Anterior cingulate cortex (tissue), 58 donors: ENCODE measurements around the gene ACTMAP.
"Not testable (repeated sequence)": the region's sequence is repeated elsewhere in the genome, so short reads cannot be mapped to it uniquely, and the experiment has no call there.

Experiments used
- DNase-seq, 58 donors: peaks; one replicate each; lab custom pipeline; 2025; lab: John Stamatoyannopoulos, UW

ACTMAP gene

DNA sequence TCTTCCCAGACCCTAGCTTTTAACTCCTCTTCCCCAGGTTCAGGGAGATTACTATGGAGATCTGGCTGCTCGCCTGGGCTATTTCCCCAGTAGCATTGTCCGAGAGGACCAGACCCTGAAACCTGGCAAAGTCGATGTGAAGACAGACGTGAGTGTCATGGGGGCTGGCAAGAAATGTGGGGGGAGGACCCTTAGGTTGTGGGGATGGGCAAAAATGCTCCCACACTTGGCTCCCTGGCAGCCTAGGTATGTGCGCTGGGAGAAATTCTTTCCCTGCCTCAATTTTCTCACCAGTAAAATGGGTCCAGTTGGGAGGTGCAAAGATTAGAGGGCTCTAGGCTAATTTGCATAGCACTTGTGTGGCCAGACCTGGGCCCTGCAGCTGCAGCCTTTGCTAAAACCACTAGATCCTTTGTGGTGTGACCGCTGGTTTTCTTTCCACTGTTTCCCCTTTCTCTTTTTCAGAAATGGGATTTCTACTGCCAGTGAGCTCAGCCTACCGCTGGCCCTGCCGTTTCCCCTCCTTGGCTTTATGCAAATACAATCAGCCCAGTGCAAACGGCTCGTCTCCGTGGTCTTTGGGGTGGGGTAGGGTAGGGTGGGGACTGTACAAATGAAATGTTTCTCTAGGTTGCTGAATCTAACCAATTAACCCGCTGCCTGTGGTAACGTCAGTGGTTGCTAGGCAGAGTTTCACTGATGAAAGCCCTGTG lies 26.8 kb upstream of the ACTMAP start:
- peak in 56 of 58 donors; percentile 14 to 94 (median 80) for DNase-seq

GRCh38 chr19:40776364-40776763 lies 26.1 kb upstream of the ACTMAP start:
- DNase-seq = no peak

- DNase-seq = no peak
Measured at GRCh38 chr19:40775632-40776022, 25.4 kb upstream of the ACTMAP start.

- no peak for DNase-seq
Measured at GRCh38 chr19:40774916-40775631, 24.8 kb upstream of the ACTMAP start, which contains the start of gene MIA. MIA (plus strand) TSS chr19:40775521; CDS start chr19:40775543, 22 bp downstream.

GRCh38 chr19:40771101-40771862 lies 21.0 kb upstream of the ACTMAP start:
- DNase-seq = not testable (repeated sequence)

GRCh38 chr19:40768869-40769268 lies 18.6 kb upstream of the ACTMAP start:
- no peak for DNase-seq

GRCh38 chr19:40766385-40766784 lies 16.1 kb upstream of the ACTMAP start:
- not testable (repeated sequence) for DNase-seq

GRCh38 chr19:40763963-40764362 lies 13.7 kb upstream of the ACTMAP start:
- DNase-seq = no peak

GRCh38 chr19:40763526-40763925 lies 13.2 kb upstream of the ACTMAP start:
- no peak for DNase-seq

- no peak for DNase-seq
Measured at GRCh38 chr19:40762754-40763470, 12.6 kb upstream of the ACTMAP start.

- no peak for DNase-seq
Measured at GRCh38 chr19:40759352-40759751, 9.1 kb upstream of the ACTMAP start.

DNA sequence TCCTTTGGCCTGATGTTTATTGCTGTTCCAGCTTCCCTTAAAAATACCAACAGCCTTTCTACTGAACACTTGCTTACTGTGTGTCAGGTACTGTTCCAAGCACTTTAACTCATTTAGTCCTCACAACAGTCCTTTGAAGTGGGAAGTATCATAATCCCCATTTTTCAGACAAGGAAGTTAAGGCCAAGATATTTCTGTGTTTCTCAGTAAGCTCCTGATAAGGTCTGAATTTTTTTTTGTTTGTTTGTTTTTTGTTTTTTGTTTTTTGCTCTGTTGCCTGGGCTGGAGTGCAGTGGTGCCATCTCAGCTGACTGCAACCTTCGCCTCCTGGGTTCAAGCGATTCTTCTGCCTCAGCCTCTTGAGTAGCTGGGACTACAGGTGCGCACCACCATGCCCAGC lies 8.2 kb upstream of the ACTMAP start:
- no peak for DNase-seq

- no peak for DNase-seq
Measured at GRCh38 chr19:40756502-40757110, 6.3 kb upstream of the ACTMAP start.

DNA sequence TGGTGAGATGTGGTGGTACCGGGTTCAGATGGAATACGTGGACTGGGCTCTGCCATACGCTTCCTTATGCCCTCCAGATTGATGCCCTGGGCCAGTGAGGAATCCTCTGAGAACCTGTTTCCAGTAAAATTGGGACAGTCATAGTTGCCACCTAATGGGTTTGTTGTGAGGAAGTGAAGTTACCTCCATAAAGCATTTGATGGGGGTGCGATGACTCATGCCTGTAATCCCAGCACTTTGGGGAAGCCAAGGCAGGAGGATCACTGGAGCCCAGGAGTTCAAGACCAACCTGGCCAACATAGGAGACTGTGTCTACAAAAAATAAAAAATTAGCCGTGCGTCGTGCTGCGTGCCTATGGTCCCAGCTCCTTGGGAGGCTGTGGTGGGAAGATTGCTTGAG lies 5.5 kb upstream of the ACTMAP start:
- DNase-seq = no peak

- DNase-seq = no peak
Measured at GRCh38 chr19:40755248-40755624, 5.0 kb upstream of the ACTMAP start.

DNA sequence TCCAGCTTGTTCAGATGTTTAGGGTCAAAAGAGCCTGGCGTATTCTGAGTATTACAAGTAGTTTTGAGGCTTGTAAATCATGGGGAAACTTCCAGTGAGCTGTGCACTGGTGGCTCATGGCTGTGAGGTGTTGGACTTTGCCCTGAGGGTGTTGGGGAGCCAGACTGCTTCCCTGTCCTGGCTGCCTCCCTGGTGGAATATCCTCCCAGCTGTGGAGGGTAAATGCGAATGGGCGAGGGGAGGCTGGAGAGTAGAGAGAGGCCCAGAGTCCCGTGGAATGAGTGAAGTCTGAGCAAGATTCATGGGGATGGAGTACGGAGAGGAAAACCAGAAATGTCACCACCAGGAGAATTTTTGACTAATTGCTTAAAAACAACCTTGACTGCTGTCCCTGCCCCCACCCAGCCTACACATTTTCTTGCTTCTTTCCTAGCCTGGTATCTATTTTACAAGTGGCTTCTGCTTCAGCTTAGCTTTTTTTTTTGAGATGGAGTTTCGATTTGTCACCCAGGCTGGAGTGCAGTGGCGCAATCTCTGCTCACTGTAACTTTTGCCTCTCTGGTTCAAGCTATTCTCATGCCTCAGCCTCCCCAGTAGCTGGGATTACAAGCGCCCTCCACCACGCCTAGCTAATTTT lies 4.5 kb upstream of the ACTMAP start:
- DNase-seq = peak in 2 of 58 donors; percentile 6 to 13

DNA sequence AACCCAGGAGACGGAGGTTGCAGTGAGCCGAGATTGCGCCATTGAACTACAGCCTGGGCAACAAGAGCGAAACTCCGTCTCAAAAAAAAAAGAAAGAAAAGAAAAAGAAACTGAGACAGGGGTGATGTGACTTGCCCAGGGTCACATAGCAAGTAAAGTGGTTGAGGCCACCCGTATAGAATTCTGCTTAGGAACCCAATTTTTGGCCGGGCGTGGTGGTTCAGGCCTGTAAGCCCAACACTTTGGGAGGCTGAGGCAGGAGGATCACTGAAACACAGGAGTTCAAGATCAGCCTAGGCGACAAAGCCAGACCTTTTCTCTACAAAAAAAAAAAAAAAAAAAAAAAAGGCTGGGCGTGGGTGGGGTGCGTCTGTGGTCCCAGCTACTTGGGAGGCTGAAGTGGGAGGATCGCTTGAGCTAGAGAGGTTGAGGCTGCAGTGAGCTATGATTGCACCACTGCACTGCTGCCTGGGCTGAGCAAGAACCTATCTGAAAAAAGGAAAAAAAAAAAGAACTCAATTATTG lies 2.0 kb upstream of the ACTMAP start:
- DNase-seq = no peak

DNA sequence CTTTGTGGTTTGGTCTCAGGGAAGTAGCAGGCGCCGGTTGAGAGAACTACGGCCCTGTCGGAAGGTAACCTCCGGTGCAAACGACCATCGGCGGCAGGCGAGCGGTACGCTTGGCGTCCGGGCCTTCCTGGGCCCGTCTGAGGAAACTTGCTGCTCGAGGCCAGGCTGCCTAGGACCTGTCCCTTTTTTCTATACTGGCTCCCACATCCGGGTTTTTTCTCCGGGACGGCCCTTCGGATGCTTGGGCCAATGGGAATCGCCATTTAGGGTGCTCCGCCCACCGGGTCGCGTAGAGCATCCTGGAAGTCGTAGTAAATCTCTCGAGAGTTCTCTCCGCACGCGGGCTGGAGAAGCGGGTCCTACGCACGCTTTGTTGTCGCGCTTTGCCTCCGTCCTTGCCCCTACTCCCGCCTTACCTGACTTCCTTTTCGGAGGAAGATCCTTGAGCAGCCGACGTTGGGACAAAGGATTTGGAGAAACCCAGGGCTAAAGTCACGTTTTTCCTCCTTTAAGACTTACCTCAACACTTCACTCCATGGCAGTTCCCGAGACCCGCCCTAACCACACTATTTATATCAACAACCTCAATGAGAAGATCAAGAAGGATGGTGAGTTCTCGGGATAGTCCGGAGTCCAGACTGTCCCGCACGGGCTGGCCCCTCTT lies 729 bp upstream of the ACTMAP start, which contains the start of gene SNRPA:
Gene SNRPA (plus strand): TSS at position 330 of the 664 bp plus-strand sequence. CDS start 206 bp downstream, at position 536.
- peak; percentile 87 to 100 (median 98) for DNase-seq

DNA sequence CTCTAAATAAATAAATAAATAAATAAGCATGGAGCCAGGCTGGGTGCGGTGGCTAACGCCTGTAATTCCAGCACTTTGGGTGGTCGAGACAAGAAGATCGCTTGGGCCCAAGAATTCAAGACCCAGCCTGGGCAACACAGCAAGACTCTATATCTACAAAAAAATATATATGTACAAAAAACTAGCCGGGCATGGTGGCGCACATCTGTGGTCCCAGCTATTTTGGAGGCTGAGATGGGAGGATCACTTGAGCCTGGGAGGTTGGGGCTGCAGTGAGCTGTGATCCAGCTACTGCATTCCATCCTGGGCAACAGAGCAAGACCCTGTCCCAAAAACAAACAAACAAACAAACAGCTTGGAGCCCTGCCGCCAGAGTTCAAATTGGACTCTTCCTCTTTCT lies 2.7 kb downstream of the ACTMAP start:
- no peak for DNase-seq
